ENCODE data around the gene TOMM20.
"Not testable (repeated sequence)": the region's sequence is repeated elsewhere in the genome, so short reads cannot be mapped to it uniquely, and the experiment has no call there.

Gene TOMM20

DNA sequence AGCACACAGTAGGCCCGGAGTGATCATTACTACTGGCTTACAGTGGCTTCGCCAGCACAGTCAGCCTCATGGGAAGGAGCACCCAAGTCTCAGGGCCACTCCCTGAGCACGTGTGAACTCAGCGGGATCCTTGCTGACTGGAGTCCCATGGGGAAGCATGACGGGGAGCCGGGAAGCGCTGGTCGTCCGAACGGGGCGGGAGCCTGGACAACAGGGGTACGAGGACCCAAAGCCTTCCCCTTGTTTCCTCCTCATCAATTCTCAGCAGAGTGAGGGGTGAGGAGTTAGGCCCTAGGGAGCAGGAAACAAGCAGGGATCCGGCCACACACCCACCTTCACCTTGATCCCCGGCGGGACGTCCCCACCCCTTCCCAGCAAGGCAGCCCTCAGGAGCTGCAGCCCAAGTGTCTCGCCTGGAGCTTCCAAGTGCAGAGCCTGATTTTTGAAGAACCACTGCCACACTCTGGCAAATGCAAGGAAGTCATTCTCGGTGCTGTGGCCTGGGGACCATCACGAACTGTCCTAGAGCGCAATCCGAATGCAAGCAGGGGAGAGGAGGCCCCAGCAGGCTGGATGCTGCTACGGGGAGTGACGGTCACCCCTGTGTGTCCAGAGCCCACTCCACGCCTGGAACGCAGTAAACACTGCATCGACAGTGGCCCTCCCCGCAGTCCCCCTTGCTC is 35.5 kb downstream of the TOMM20 start:
- peak overlapping the region; percentile 30 for H3K4me3 ChIP-seq (ENCODE audit: low read depth, low read length)
- peak overlapping the region; percentile 1; the same call in 1 of the 2 replicates for H3K27ac ChIP-seq
- no peaks in the 10 kb centered on the region for H3K27me3 ChIP-seq (ENCODE audit: insufficient read depth, low read depth, severe bottlenecking)
- no peaks in the 10 kb centered on the region for H3K9me3 ChIP-seq (ENCODE audit: severe bottlenecking)
- no peaks in the 10 kb centered on the region for H3K36me3 ChIP-seq
- peak; percentile 86 for DNase-seq
- TF ChIP-seq, protein P1, sequence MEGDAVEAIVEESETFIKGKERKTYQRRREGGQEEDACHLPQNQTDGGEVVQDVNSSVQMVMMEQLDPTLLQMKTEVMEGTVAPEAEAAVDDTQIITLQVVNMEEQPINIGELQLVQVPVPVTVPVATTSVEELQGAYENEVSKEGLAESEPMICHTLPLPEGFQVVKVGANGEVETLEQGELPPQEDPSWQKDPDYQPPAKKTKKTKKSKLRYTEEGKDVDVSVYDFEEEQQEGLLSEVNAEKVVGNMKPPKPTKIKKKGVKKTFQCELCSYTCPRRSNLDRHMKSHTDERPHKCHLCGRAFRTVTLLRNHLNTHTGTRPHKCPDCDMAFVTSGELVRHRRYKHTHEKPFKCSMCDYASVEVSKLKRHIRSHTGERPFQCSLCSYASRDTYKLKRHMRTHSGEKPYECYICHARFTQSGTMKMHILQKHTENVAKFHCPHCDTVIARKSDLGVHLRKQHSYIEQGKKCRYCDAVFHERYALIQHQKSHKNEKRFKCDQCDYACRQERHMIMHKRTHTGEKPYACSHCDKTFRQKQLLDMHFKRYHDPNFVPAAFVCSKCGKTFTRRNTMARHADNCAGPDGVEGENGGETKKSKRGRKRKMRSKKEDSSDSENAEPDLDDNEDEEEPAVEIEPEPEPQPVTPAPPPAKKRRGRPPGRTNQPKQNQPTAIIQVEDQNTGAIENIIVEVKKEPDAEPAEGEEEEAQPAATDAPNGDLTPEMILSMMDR (IDR thresholded peaks at IDR 0.05; ENCODE audit: low read depth, low read length): peak; percentile 84

DNA sequence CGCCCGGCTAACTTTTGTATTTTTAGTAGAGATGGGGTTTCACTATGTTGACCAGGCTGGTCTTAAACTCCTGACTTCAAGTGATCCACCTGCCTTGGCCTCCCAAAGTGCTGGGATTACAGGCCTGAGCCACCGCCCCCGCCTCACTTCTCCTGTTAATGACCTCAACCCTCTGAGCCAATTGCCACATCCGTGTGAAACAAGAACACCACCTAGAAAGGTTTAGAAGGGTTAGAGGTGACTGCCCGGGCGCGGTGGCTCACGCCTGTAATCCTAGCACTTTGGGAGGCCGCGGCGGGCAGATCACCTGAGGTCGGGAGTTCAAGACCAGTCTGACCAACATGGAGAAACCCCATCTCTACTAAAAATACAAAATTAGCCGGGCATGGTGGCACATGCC is 36.2 kb downstream of the TOMM20 start:
- H3K36me3 ChIP-seq; DNase-seq; H3K27me3 ChIP-seq (ENCODE audit: insufficient read depth, low read depth, severe bottlenecking); H3K27ac ChIP-seq; H3K4me3 ChIP-seq (ENCODE audit: low read depth, low read length); H3K9me3 ChIP-seq (ENCODE audit: severe bottlenecking): not testable (repeated sequence)

DNA sequence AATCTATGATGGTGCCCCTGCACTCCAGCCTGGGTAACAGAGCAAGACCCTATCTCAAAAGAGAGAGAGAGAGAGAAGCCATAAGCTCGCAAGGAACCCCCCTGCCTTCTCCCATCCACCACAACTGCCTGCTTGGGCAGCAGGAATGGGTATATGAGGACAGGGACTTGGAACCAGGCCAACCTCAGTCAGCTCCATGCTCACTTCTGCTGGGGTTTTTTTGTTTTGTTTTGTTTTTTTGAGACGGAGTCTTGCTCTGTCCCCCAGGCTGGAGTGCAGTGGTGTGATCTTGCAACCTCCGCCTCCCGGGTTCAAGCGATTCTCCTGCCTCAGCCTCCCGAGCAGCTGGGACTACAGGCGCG is 36.6 kb downstream of the TOMM20 start:
- H3K27me3 ChIP-seq (ENCODE audit: insufficient read depth, low read depth, severe bottlenecking); DNase-seq; H3K9me3 ChIP-seq (ENCODE audit: severe bottlenecking); H3K4me3 ChIP-seq (ENCODE audit: low read depth, low read length); H3K36me3 ChIP-seq; H3K27ac ChIP-seq: not testable (repeated sequence)

DNA sequence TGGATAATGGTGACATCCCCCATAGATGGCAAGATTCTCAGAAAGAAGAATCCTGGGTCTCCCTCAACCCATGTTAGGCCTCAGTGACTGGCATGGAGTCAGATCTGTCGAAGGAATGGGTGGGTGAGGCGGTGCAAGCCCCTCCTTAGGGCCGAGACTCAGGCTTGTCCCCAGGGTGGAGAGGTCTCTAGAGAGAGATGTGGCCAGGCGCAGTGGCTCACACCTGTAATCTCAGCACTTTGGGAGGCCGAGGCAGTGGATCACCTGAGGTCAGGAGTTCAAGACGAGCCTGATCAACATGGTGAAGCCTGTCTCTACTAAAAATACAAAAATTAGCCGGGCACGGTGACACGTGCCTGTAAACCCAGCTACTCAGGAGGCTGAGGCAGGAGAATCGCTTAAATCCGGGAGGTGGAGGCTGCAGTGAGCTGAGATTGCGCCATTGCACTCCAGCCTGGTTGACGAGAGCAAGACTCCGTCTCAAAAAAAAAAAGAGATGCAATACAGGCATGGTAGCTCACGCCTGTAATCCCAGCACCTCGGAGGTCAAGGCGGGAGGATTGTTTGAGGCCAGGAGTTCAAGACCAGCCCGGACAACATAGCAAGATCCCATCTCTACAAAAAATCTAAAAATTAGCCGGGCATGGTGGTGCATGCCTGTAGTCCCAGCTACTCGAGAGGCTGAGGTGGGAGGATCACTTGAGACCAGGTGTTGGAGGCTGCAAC is 37.2 kb downstream of the TOMM20 start:
- not testable (repeated sequence) for H3K27ac ChIP-seq; DNase-seq; H3K4me3 ChIP-seq (ENCODE audit: low read depth, low read length); H3K9me3 ChIP-seq (ENCODE audit: severe bottlenecking); H3K36me3 ChIP-seq; H3K27me3 ChIP-seq (ENCODE audit: insufficient read depth, low read depth, severe bottlenecking)

DNA sequence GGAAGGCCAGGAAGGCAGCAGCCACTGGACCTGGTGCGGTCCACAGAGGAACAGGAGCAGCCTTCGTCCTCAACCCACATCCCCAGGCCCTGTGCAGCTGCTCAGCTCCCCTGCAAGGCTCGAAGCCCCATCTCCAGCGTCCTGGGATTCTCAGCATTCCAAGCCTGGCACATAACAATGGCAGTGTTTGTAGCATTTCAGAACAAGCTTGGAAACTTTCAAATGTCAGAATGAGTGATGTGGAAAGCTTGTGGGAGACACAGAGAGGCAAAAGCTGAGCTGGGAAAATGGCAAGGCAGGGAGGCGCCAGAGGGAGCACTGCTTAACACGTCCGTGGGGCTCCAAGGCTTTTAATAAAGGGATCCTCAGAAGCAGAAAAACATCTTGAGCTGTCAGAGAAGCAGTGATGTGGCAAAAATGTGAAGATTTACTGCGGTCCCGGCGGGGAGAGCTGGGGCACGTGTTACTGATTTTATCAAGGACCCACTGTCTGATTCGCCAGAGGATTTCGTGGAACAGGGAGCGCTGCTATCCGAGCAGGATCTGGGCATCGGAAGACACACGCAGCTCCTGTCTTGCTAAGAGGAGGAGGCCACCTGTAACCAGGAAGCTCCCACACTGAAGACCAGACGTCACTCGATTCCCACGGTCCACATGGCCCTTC is 38.1 kb downstream of the TOMM20 start:
- H3K4me3 ChIP-seq (ENCODE audit: low read depth, low read length): no peak overlapping the region
- TF ChIP-seq, protein P1 (IDR thresholded peaks at IDR 0.05; ENCODE audit: low read depth, low read length): no peak
- H3K27ac ChIP-seq: no peak overlapping the region
- H3K27me3 ChIP-seq (ENCODE audit: insufficient read depth, low read depth, severe bottlenecking): no peaks in the 10 kb centered on the region
- peak; percentile 14 for DNase-seq
- H3K36me3 ChIP-seq: no peaks in the 10 kb centered on the region
- H3K9me3 ChIP-seq (ENCODE audit: severe bottlenecking): no peaks in the 10 kb centered on the region

DNA sequence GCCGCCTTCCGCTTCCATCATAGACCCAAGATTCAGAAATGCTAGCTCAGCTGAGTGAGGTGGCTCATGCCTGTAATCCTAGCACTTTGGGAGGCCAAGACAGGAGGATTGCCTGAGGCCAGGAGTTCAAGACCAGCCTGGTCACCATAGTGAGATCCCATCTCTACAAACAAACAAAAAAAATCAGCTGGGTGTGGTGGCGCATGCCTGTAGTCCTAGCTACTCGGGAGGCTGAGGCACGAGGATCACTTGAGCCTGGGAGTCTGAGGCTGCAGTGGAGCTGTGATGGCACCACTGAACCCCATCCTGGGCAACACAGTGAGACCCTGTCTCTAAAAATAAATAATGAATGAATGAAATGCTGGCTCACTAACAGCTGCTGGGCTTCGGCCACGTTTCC is 39.7 kb downstream of the TOMM20 start:
- Histone ChIP-seq H3K27me3 (ENCODE audit: insufficient read depth, low read depth, severe bottlenecking) (no peaks in the 10 kb centered on the region), H3K9me3 (ENCODE audit: severe bottlenecking) (no peaks in the 10 kb centered on the region), H3K36me3 (no peaks in the 10 kb centered on the region), H3K27ac (no peak overlapping the region), H3K4me3 (ENCODE audit: low read depth, low read length) (no peak overlapping the region)
- no peak for DNase-seq
- TF ChIP-seq, protein P1 (IDR thresholded peaks at IDR 0.05; ENCODE audit: low read depth, low read length): no peak

DNA sequence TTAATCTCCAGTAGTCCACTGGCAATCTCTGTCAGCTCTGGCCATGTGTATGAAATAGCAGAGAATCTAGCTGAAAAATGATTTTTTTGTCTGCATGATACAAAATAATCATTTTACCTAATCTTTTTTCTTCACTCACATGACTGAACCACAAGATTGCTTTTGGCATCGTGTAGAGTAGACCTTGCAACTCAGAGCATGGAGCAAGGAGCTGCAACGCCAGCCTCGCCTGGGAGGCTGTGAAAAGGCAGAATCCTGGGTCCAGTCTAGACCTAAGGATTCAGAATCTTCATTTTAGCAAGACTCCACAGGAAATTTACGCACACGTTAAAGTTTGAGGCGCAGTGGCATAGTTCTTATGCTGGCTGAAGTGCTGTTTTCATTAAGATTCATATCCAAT is 40.2 kb downstream of the TOMM20 start:
- no peaks in the 10 kb centered on the region for H3K36me3 ChIP-seq
- TF ChIP-seq, protein P1 (IDR thresholded peaks at IDR 0.05; ENCODE audit: low read depth, low read length): no peak
- no peak overlapping the region for H3K4me3 ChIP-seq (ENCODE audit: low read depth, low read length)
- no peak for DNase-seq
- no peaks in the 10 kb centered on the region for H3K9me3 ChIP-seq (ENCODE audit: severe bottlenecking)
- H3K27me3 ChIP-seq (ENCODE audit: insufficient read depth, low read depth, severe bottlenecking): no peaks in the 10 kb centered on the region
- H3K27ac ChIP-seq: no peak overlapping the region

Measured in WERI-Rb-1 (cell line).